ENCODE measurements around the gene MPV17.

The MPV17 gene

GRCh38 chr2:27262379-27263286, 60.3 kb downstream of the MPV17 start, which contains the start of gene SLC30A3:
Gene SLC30A3, minus strand, starts transcription at chr2:27263047. Its CDS starts 141 bp downstream, at chr2:27262906.
- TF ChIP-seq CTCF (IDR thresholded peaks at IDR 0.05; ENCODE audit: control insufficient read depth, insufficient read depth, low read depth, low read length, missing control alignments) = no peak
- peak within 1 kb of the TSS; percentile 21 for H3K4me3 ChIP-seq (ENCODE audit: control insufficient read depth, low read depth, low read length)
- no peak for DNase-seq (ENCODE audit: low read depth)

GRCh38 chr2:27261926-27262298, 61.0 kb downstream of the MPV17 start:
- DNase-seq (ENCODE audit: low read depth) = no peak
- no peak for TF ChIP-seq CTCF (IDR thresholded peaks at IDR 0.05; ENCODE audit: control insufficient read depth, insufficient read depth, low read depth, low read length, missing control alignments)
- no peak overlapping the region for H3K4me3 ChIP-seq (ENCODE audit: control insufficient read depth, low read depth, low read length)

GRCh38 chr2:27261241-27261925, 61.5 kb downstream of the MPV17 start:
- no peak for TF ChIP-seq CTCF (IDR thresholded peaks at IDR 0.05; ENCODE audit: control insufficient read depth, insufficient read depth, low read depth, low read length, missing control alignments)
- no peak for DNase-seq (ENCODE audit: low read depth)
- no peak overlapping the region for H3K4me3 ChIP-seq (ENCODE audit: control insufficient read depth, low read depth, low read length)

Measured in AG09309 (cell line).